ENCODE measurements around the gene NFIB. TPM values are rescaled to one million over a fixed set of nuclear protein-coding genes. Genes with fewer than 3 reads are reported as not detected.

The NFIB gene
- total RNA-seq, 2 experiments from 2014 or later = not detected

DNA sequence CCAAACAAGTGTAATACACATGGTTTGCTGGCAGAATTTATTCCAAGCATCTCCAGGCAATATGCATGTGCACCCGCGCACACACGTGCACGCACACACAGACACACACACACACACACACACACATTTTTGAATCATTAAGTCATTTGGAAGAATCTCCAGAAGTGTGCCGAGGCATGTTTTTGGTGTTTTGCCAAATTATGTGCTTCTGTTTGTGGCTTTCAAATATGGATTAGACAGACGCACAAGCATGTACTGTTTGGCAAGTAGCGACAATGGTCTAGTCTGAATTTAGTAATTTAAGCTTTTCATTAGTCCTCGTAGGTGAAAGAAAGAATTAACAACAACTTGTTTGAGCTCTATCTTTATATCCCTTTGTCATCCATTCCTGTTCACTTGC is 36.7 kb downstream of the NFIB start:
- H3K27ac Mint-ChIP-seq = no peak overlapping the region
- CTCF ChIA-PET = no interaction called here

DNA sequence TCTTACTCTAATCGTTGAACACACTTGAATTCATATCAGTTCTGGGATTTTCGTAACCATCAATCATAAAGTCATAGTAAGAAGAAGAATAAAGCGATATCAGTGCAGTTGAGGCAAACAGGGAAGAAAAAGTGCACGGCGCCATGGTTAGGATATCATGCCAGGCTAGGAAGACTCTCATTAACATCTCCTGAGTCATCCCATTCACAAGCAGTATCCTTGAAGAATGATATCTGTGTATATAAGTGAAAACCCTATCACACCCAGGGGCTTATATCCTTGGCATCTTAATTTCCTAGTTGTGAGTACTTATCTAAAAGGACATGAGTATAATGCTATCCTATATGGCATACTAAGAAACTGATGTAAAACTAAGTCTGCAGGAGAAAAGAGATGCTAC is 38.6 kb downstream of the NFIB start:
- Mint-ChIP-seq H3K36me3 (ENCODE audit: low read depth) (no peaks in the 10 kb centered on the region), H3K27ac (no peak overlapping the region), H3K4me3 (no peak overlapping the region), H3K4me1 (ENCODE audit: low read depth) (no peaks in the 10 kb centered on the region), H3K27me3 (ENCODE audit: low read depth) (peaks cover 22% of the 10 kb centered on the region), H3K9me3 (no peaks in the 10 kb centered on the region)
- DNase-seq = no peak
- intact Hi-C loops (cut with micrococcal nuclease) = no loop called here
- CTCF ChIA-PET = no interaction called here

More for the DNA sequence above, 36.7 kb downstream of the NFIB start:
- intact Hi-C loops (cut with micrococcal nuclease) = no loop called here
- DNase-seq = no peak
- no peaks in the 10 kb centered on the region for H3K36me3 Mint-ChIP-seq (ENCODE audit: low read depth)
- peaks cover 18% of the 10 kb centered on the region for H3K27me3 Mint-ChIP-seq (ENCODE audit: low read depth)
- no peak overlapping the region for H3K4me3 Mint-ChIP-seq
- no peaks in the 10 kb centered on the region for H3K9me3 Mint-ChIP-seq
- no peaks in the 10 kb centered on the region for H3K4me1 Mint-ChIP-seq (ENCODE audit: low read depth)

DNA sequence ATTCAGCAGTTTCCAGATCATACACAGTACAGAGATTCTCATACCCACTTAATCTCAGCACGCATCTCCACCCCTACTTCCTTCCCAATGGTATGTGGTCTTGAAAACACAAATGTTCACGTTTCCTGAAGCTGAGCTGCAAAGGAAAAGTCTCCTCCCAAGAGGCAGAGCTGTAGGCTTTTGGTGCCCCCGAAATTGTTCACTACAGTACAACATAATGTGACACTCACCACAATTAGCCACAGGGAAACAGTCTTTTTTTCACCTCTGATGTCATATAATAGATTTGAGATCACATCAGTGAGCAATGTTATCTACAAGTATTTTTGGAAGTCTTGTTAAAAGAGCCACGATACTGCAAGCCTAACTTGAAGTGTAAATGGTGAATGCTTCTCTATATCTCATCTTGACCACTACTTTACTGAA is 40.2 kb downstream of the NFIB start:
- Mint-ChIP-seq H3K27ac (no peak overlapping the region), H3K36me3 (ENCODE audit: low read depth) (no peaks in the 10 kb centered on the region), H3K9me3 (no peaks in the 10 kb centered on the region), H3K4me1 (ENCODE audit: low read depth) (no peaks in the 10 kb centered on the region), H3K4me3 (no peak overlapping the region), H3K27me3 (ENCODE audit: low read depth) (peaks cover 22% of the 10 kb centered on the region)
- DNase-seq = no peak
- intact Hi-C loops (cut with micrococcal nuclease) = no loop called here
- CTCF ChIA-PET = interaction anchor here (0.6 kb wide), 1 partner anchor 506 kb away, joined by 6 read pairs; no protein-coding TSS in a partner anchor

DNA sequence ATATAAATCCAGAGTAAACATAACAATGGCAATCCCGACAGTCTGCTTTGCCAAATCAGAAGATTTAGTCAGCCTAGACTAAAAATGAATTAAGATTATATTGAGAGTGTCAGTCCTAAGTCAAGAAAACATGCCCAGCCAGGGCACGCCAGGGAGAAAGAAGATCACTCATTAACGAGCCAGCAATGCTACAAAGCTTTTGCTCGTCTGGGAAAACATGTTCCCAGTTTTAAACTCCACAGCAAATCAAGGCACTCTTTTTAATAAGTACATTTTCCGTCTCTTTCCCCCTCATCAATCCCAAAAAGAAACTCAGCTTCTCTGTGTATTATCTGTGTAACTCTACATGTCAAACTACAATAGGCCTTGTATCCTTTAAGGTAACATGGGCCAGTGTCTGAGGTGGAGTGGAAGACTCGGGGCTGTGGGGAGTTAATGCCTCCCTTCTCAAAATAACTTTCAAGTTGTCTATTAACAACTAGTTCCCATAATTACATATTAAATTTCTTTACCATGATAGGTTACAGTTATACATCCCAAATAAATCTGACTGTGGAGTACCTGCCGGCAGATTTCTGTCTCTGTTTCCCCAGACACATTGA is 40.9 kb downstream of the NFIB start:
- no peak for DNase-seq
- no peak overlapping the region for H3K27ac Mint-ChIP-seq
- H3K4me3 Mint-ChIP-seq = no peak overlapping the region
- CTCF ChIA-PET = interaction anchor here (0.6 kb wide), 1 partner anchor 507 kb away, joined by 6 read pairs; no protein-coding TSS in a partner anchor
- H3K27me3 Mint-ChIP-seq (ENCODE audit: low read depth) = peaks cover 22% of the 10 kb centered on the region
- intact Hi-C loops (cut with micrococcal nuclease) = no loop called here
- H3K4me1 Mint-ChIP-seq (ENCODE audit: low read depth) = no peaks in the 10 kb centered on the region
- no peaks in the 10 kb centered on the region for H3K9me3 Mint-ChIP-seq
- H3K36me3 Mint-ChIP-seq (ENCODE audit: low read depth) = no peaks in the 10 kb centered on the region

DNA sequence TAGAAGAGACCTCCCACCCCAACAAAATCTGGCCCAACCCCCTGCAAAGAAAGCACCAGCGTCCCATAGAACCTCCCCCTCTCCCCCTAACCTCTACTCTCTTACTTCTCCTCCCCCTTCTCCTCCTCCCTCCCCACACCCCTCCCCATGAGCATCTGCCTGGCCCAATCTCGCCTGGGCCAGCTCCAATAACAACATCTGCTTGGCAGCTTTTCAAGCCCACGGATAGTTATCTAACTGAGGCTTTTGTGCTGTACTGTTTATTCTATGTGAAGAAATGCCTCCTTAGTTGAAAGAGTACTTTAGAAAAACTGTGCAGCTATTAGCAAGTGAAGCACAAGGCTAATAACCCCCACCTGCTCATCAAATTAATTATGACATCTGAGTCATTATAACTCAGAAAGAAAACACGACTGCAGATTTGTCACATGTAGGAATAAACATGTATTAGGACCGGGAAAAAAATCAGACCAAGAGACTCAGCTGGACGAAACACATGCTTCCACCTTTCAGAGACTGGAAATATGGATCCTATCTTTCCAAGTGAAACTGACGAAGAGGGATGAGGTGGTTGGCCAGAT is 42.8 kb downstream of the NFIB start:
- Mint-ChIP-seq H3K4me3 (no peak overlapping the region), H3K9me3 (no peaks in the 10 kb centered on the region), H3K4me1 (ENCODE audit: low read depth) (no peaks in the 10 kb centered on the region), H3K27me3 (ENCODE audit: low read depth) (peaks cover 22% of the 10 kb centered on the region), H3K36me3 (ENCODE audit: low read depth) (no peaks in the 10 kb centered on the region), H3K27ac (no peak overlapping the region)
- intact Hi-C loops (cut with micrococcal nuclease) = no loop called here
- no peak for DNase-seq
- CTCF ChIA-PET = no interaction called here

DNA sequence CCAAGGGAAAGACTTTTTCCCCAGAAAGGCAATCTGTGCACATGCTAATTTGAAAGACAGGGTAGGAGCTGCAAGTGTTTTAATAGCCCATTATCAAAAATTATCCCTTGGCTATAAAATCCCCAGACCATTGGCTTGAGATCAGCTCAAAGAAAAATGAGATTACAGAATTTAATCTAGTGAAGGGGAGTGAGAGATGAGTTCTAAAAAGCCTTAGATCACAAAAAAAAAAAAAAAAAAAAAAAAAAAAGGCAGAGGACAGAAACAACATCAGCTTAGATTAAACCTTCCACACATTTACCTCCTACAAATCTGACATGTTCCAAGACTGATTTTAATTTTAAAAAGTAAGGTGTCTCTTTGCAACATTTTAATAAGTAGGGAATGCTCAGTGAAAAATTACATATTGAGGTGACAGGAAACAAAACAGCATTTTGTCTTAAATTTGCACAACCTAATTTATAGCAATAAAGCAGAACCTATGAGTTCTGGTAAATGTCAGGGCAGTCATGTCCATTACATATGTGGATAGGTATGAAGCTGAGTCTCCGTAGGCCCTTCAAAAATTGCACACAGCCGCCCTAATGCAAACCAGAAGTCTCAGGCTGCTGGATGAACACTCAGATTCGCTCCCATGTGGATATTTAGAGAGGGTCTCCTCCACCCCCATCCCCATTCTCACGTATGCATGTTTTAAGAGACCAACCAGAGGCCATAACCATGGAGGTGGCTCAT is 43.4 kb downstream of the NFIB start:
- intact Hi-C loops (cut with micrococcal nuclease) = no loop called here
- H3K36me3 Mint-ChIP-seq (ENCODE audit: low read depth) = no peaks in the 10 kb centered on the region
- DNase-seq = no peak
- H3K9me3 Mint-ChIP-seq = no peaks in the 10 kb centered on the region
- peaks cover 22% of the 10 kb centered on the region for H3K27me3 Mint-ChIP-seq (ENCODE audit: low read depth)
- H3K27ac Mint-ChIP-seq = no peak overlapping the region
- no peaks in the 10 kb centered on the region for H3K4me1 Mint-ChIP-seq (ENCODE audit: low read depth)
- CTCF ChIA-PET = no interaction called here
- H3K4me3 Mint-ChIP-seq = no peak overlapping the region

DNA sequence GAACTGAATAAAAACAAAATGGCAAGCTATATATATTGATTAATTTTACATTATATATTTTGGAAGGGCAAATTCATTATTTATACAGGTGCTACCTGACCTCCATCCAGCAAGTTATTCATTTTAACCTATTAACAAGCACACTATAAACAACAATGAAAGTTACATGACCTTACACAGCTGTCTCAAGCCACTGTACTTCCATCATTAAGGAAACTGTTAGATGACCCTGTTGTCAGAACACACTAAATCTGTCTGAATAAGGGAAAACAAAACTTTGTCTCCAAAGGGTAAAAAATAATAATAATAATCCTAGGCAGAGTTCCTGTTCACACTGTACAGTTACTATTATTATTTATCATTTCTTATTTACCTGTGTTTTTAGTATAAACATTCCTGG is 44.0 kb downstream of the NFIB start:
- Mint-ChIP-seq H3K4me1 (ENCODE audit: low read depth) (no peaks in the 10 kb centered on the region), H3K4me3 (no peak overlapping the region), H3K27me3 (ENCODE audit: low read depth) (peaks cover 18% of the 10 kb centered on the region), H3K36me3 (ENCODE audit: low read depth) (no peaks in the 10 kb centered on the region), H3K27ac (no peak overlapping the region), H3K9me3 (no peaks in the 10 kb centered on the region)
- DNase-seq = no peak
- intact Hi-C loops (cut with micrococcal nuclease) = no loop called here
- CTCF ChIA-PET = no interaction called here

DNA sequence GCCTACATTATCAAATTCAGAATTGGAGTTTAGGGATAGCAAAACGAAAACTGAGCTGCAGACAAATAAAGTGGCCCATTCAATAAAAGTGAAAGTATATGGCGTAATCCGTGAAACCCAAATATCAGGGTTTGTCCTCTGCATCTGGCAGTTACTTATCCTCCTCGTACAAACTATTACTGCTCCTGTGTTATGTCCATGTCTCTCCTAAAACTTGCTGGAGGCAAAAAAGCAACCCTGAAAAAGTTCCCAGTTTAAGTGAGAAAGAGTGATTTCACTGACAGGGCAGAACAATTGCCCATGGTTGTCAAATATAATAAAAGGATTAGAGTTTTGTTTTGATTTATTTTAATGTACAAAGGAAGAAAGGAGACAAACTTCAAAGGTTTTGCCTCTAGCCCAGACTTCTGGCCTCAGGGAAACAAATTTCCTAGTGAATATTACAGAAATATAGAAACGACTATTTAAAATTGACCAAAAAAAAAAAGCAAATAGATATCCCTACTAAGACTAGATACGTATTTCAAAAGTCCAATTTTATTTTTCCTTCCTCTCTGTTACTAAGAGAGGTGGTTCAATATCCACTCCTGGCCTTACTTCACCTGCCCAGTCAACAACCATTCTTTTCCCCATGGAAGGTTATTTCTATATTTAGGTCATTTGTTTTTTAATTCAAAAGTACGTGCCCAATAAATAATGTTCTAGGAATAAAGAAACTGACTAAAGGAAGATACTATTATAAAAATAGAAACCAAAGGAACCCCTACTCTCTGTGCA is 50.0 kb downstream of the NFIB start:
- CTCF ChIA-PET = no interaction called here
- intact Hi-C loops (cut with micrococcal nuclease) = no loop called here
- DNase-seq = no peak
- H3K27me3 Mint-ChIP-seq (ENCODE audit: low read depth) = peaks cover 3% of the 10 kb centered on the region
- H3K4me3 Mint-ChIP-seq = no peak overlapping the region
- H3K9me3 Mint-ChIP-seq = no peaks in the 10 kb centered on the region
- no peak overlapping the region for H3K27ac Mint-ChIP-seq
- H3K36me3 Mint-ChIP-seq (ENCODE audit: low read depth) = no peaks in the 10 kb centered on the region
- H3K4me1 Mint-ChIP-seq (ENCODE audit: low read depth) = no peaks in the 10 kb centered on the region

DNA sequence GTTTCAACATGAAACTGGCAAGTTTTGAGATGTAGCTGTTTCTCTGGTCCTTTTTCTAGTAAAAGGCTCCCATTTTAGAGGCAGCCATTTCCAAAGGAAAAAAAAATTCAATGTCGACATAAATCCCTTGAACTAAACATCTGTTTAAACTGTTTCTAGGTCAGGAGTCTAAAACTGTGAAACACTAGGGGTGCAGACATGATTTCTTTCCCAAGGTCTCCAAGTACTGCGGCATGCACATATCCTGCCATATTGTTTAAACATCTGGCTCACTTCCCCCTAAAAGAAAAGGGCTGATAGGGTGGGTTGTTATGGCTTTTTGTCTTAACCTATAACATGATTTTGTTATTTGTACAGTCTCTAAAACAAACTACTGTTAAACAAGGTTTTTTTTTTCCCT is 51.1 kb downstream of the NFIB start:
- H3K9me3 Mint-ChIP-seq = no peaks in the 10 kb centered on the region
- CTCF ChIA-PET = interaction anchor here (0.6 kb wide), 1 partner anchor 606 kb away, joined by 3 read pairs; no protein-coding TSS in a partner anchor
- no peak overlapping the region for H3K4me3 Mint-ChIP-seq
- H3K36me3 Mint-ChIP-seq (ENCODE audit: low read depth) = no peaks in the 10 kb centered on the region
- intact Hi-C loops (cut with micrococcal nuclease) = no loop called here
- H3K4me1 Mint-ChIP-seq (ENCODE audit: low read depth) = no peaks in the 10 kb centered on the region
- H3K27ac Mint-ChIP-seq = no peak overlapping the region
- no peak for DNase-seq
- peaks cover 3% of the 10 kb centered on the region for H3K27me3 Mint-ChIP-seq (ENCODE audit: low read depth)

DNA sequence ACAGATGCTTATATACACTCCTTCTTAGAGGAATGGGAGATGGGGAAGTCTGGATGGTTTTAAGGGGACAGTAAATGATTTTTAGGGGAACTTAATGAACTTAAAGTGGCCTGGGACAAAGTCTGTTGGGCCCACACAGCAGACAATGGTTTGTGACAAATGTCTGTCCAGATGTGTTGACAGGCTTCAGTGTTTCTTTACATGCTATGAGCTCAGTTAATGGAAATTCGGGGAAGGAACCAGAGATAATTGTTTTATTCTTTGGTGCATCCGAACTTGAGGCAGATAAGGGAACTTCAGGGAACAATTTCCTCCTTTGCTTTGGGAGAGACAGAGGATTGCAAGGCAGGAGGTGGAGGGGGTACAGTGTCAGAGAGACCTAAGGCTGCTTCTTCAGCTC is 52.3 kb downstream of the NFIB start:
- Mint-ChIP-seq H3K4me3 (no peak overlapping the region), H3K9me3 (no peaks in the 10 kb centered on the region), H3K4me1 (ENCODE audit: low read depth) (no peaks in the 10 kb centered on the region), H3K36me3 (ENCODE audit: low read depth) (no peaks in the 10 kb centered on the region), H3K27me3 (ENCODE audit: low read depth) (peaks cover 3% of the 10 kb centered on the region), H3K27ac (no peak overlapping the region)
- CTCF ChIA-PET = no interaction called here
- intact Hi-C loops (cut with micrococcal nuclease) = no loop called here
- no peak for DNase-seq

DNA sequence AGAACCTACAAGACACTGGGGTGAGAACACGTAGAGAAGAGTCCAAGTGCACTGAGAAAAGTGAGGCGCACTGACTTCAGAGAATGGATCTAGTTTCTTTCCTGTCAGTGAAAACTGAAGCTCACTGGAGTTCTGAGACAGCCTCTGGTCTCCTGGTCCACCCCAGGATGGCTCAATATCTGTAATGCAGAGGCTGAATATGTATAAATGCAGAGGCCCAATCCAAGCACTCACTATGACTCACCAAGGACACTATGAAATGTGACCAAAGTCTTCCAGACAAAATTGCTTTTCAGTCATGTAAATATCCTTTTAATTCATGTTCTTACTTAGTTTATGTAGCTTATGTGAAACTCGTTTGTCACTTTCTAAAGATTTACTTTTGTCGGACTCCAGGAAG is 53.8 kb downstream of the NFIB start:
- intact Hi-C loops (cut with micrococcal nuclease) = no loop called here
- no peak for DNase-seq
- H3K27ac Mint-ChIP-seq = no peak overlapping the region
- H3K4me1 Mint-ChIP-seq (ENCODE audit: low read depth) = no peaks in the 10 kb centered on the region
- H3K27me3 Mint-ChIP-seq (ENCODE audit: low read depth) = no peaks in the 10 kb centered on the region
- H3K9me3 Mint-ChIP-seq = no peaks in the 10 kb centered on the region
- CTCF ChIA-PET = no interaction called here
- H3K36me3 Mint-ChIP-seq (ENCODE audit: low read depth) = no peaks in the 10 kb centered on the region
- no peak overlapping the region for H3K4me3 Mint-ChIP-seq

DNA sequence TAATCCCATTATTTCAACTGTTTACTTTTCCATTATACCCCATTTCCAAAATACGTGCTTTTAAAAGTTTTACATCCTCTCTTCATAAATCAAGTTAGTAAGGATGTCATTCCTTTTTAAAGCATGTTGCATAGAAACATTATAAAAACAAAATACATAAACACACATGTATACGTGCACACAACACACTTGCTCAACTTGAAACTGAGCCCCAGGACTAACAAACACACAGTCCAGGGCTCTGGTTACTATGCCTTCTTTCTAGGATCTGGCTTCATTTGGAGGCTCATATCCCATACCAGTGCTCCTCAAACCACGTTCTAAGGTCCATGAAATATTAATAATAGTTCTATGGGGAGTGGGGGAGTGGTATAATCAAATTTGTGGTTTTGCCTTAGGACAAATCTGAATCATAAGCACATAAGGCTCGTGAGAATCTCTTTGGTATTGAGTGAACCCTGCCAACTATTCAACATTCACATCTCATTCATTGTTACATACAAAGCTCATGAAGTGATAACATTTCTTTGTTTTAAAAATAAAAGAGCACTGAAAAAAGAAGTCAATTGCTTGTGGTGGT is 55.2 kb downstream of the NFIB start:
- Mint-ChIP-seq H3K27me3 (ENCODE audit: low read depth) (peaks cover 3% of the 10 kb centered on the region), H3K36me3 (ENCODE audit: low read depth) (no peaks in the 10 kb centered on the region), H3K4me3 (no peak overlapping the region), H3K27ac (no peak overlapping the region), H3K9me3 (no peaks in the 10 kb centered on the region), H3K4me1 (ENCODE audit: low read depth) (no peaks in the 10 kb centered on the region)
- CTCF ChIA-PET = no interaction called here
- DNase-seq = no peak
- intact Hi-C loops (cut with micrococcal nuclease) = no loop called here

Measured in activated naive CD4-positive, alpha-beta T cell treated with anti-CD3 and anti-CD28 coated beads for 36 hours (primary cell).